CD1c-positive myeloid dendritic cell (primary cell): ENCODE measurements around the gene SPEF2.
"Not testable (repeated sequence)": the region's sequence is repeated elsewhere in the genome, so short reads cannot be mapped to it uniquely, and the experiment has no call there.

Experiments
- DNase-seq: peaks from one replicate; pipeline ENCODE4 v3.0.0-alpha.2; 2016; ENCODE audit errors: extremely low spot score

SPEF2 gene

GRCh38 chr5:35659556-35659955, 41.9 kb downstream of the SPEF2 start:
- DNase-seq: no peak

GRCh38 chr5:35660451-35660850, 42.8 kb downstream of the SPEF2 start:
- no peak for DNase-seq

- no peak for DNase-seq
Observed at GRCh38 chr5:35664584-35664983, 46.9 kb downstream of the SPEF2 start.

GRCh38 chr5:35665096-35665495, 47.4 kb downstream of the SPEF2 start:
- DNase-seq: peak; percentile 37

GRCh38 chr5:35668319-35668718, 50.7 kb downstream of the SPEF2 start:
- DNase-seq: no peak

- no peak for DNase-seq
Observed at GRCh38 chr5:35668794-35669193, 51.1 kb downstream of the SPEF2 start.

- DNase-seq: no peak
Observed at GRCh38 chr5:35671541-35672295, 54.1 kb downstream of the SPEF2 start.

GRCh38 chr5:35672296-35672655, 54.6 kb downstream of the SPEF2 start:
- not testable (repeated sequence) for DNase-seq

- no peak for DNase-seq
Observed at GRCh38 chr5:35672995-35673394, 55.3 kb downstream of the SPEF2 start.

GRCh38 chr5:35674049-35674448, 56.4 kb downstream of the SPEF2 start:
- DNase-seq: no peak

- no peak for DNase-seq
Observed at GRCh38 chr5:35675392-35675791, 57.7 kb downstream of the SPEF2 start.

- DNase-seq: no peak
Observed at GRCh38 chr5:35677878-35678277, 60.2 kb downstream of the SPEF2 start.

GRCh38 chr5:35678661-35679060, 61.0 kb downstream of the SPEF2 start:
- DNase-seq: no peak

- DNase-seq: no peak
Observed at GRCh38 chr5:35679357-35679756, 61.7 kb downstream of the SPEF2 start.

- DNase-seq: no peak
Observed at GRCh38 chr5:35681911-35682310, 64.2 kb downstream of the SPEF2 start.

- DNase-seq: no peak
Observed at GRCh38 chr5:35683466-35683865, 65.8 kb downstream of the SPEF2 start.

- no peak for DNase-seq
Observed at GRCh38 chr5:35685161-35685560, 67.5 kb downstream of the SPEF2 start.

GRCh38 chr5:35687961-35688360, 70.3 kb downstream of the SPEF2 start:
- DNase-seq: no peak

GRCh38 chr5:35694481-35694880, 76.8 kb downstream of the SPEF2 start:
- no peak for DNase-seq

- peak; percentile 60 for DNase-seq
Observed at GRCh38 chr5:35698047-35698808, 80.6 kb downstream of the SPEF2 start.

GRCh38 chr5:35707659-35708058, 90.0 kb downstream of the SPEF2 start:
- no peak for DNase-seq

GRCh38 chr5:35709688-35710087, 92.0 kb downstream of the SPEF2 start:
- no peak for DNase-seq

- DNase-seq: no peak
Observed at GRCh38 chr5:35717718-35718117, 100.1 kb downstream of the SPEF2 start.
